Karpas-422 (cell line): Measurements from ENCODE around the gene CD82. TPM values are rescaled to one million over a fixed set of nuclear protein-coding genes. Genes with fewer than 3 reads are reported as not detected.
"Not testable (repeated sequence)": the region's sequence is repeated elsewhere in the genome, so short reads cannot be mapped to it uniquely, and the experiment has no call there.

Experiments used
- DNase-seq: peaks from one replicate; pipeline ENCODE4 v3.0.0-alpha.2; 2015
- H2AFZ ChIP-seq: fragments of 200-600 bp; sonication (generic); 2 replicates; pipeline ENCODE4 v1.6.1; 2014; ENCODE audit warnings: antibody characterized with exemption, low read length, mixed read lengths
- H3K27ac ChIP-seq: fragments of 200-600 bp; sonication (generic); 2 replicates; pipeline ENCODE4 v1.5.1; 2014; ENCODE audit warnings: mild to moderate bottlenecking, low read length, moderate library complexity
- H3K27me3 ChIP-seq: fragments of 200-600 bp; sonication (generic); 2 replicates; pipeline ENCODE4 v1.6.1; 2014; ENCODE audit warnings: low read length, mixed read lengths
- H3K36me3 ChIP-seq: fragments of 200-600 bp; sonication (generic); 2 replicates; pipeline ENCODE4 v1.6.1; 2014; ENCODE audit warnings: low read length, mixed read lengths; ENCODE audit not compliant: insufficient read depth
- H3K4me1 ChIP-seq: fragments of 200-600 bp; sonication (generic); 2 replicates; pipeline ENCODE4 v1.6.1; 2014; ENCODE audit warnings: mild to moderate bottlenecking, low read length, mixed read lengths
- H3K4me2 ChIP-seq: fragments of 200-600 bp; sonication (generic); 2 replicates; pipeline ENCODE4 v1.6.1; 2014; ENCODE audit warnings: low read length, low read depth, mild to moderate bottlenecking; ENCODE audit not compliant: poor library complexity, severe bottlenecking
- H3K4me3 ChIP-seq: fragments of 200-600 bp; sonication (generic); 2 replicates; pipeline ENCODE4 v1.5.1; 2014; ENCODE audit warnings: mild to moderate bottlenecking, antibody characterized with exemption, low read length, mixed read lengths
- H3K79me2 ChIP-seq: fragments of 200-600 bp; sonication (generic); 2 replicates; pipeline ENCODE4 v1.6.1; 2014; ENCODE audit warnings: mild to moderate bottlenecking, low read length, mixed read lengths
- H3K9ac ChIP-seq: fragments of 200-600 bp; sonication (generic); 2 replicates; pipeline ENCODE4 v1.6.0; 2014; ENCODE audit warnings: low read length
- H3K9me2 ChIP-seq: fragments of 200-600 bp; sonication (generic), shearing (Covaris generic); replicated peaks from 2 replicates; pipeline ENCODE4 v1.6.0; 2014; ENCODE audit warnings: mild to moderate bottlenecking, low read length, moderate library complexity; ENCODE audit not compliant: insufficient read depth
- H3K9me3 ChIP-seq: fragments of 300-700, 200-600 bp; sonication (generic); 2 replicates; pipeline ENCODE4 v1.6.1; 2014; ENCODE audit warnings: low read length, mixed read lengths
- H4K20me1 ChIP-seq: fragments of 200-600 bp; sonication (generic); 2 replicates; pipeline ENCODE4 v1.6.1; 2014; ENCODE audit warnings: mild to moderate bottlenecking, antibody characterized with exemption, low read length, low read depth; ENCODE audit not compliant: insufficient read depth
- small RNA-seq: library from RNA; depleted of rRNA; stranded (forward); fragments of <200 nt; gene quantifications from one replicate; pipeline ENCODE3, GENCODE V24; 2014
- total RNA-seq: library from RNA; depleted of rRNA; stranded (reverse); fragments of >200 nt; shearing (Covaris generic); gene quantifications from 2 replicates; pipeline ENCODE4 v1.2.3, GENCODE V29; 2014; ENCODE audit warnings: low replicate concordance; rRNA removed

Gene CD82
- total RNA-seq, 1 experiment from 2014 or later, result 22.2 TPM

- Histone ChIP-seq H4K20me1 (no peaks in the 10 kb centered on the region), H3K27me3 (no peaks in the 10 kb centered on the region), H3K27ac (no peak overlapping the region), H3K9ac (no peak overlapping the region), H3K9me2 (no peaks in the 10 kb centered on the region), H3K9me3 (no peaks in the 10 kb centered on the region), H2AFZ (no peak overlapping the region), H3K4me1 (peaks cover 28% of the 10 kb centered on the region), H3K79me2 (no peaks in the 10 kb centered on the region), H3K4me2 (no peak overlapping the region), H3K36me3 (no peaks in the 10 kb centered on the region; the same call in 1 of the 2 replicates), H3K4me3 (no peak overlapping the region)
- no peak for DNase-seq
These were observed 93.0 kb downstream of the CD82 start for GRCh38 chr11:44658506-44658850.

DNA sequence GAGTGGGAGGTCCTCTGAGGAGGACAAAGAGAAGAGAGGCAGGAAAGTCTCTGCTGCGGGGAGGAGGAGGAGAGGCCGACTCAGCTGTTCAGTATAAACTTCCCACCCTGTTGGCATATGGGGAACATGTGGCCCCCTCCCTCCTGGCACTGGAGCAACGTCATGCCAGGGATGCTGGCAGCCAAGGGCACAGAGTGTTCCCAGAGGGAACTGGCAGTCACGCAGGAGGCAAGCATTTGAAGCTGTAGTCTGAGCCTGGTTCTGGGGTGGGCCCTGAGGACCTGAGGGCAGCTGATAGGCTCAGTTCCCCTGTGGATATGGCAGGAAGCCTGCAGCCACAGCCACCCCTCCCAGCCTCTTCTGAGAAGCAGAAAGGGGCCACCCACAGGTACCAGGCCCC is 94.2 kb downstream of the CD82 start:
- Histone ChIP-seq H3K9me3 (no peaks in the 10 kb centered on the region), H3K27me3 (no peaks in the 10 kb centered on the region), H2AFZ (no peak overlapping the region), H3K4me1 (peaks cover 28% of the 10 kb centered on the region), H3K9ac (no peak overlapping the region), H3K4me2 (no peak overlapping the region), H3K4me3 (no peak overlapping the region), H4K20me1 (no peaks in the 10 kb centered on the region), H3K9me2 (no peaks in the 10 kb centered on the region), H3K79me2 (no peaks in the 10 kb centered on the region), H3K36me3 (no peaks in the 10 kb centered on the region; the same call in 1 of the 2 replicates), H3K27ac (no peak overlapping the region)
- DNase-seq, result no peak

DNA sequence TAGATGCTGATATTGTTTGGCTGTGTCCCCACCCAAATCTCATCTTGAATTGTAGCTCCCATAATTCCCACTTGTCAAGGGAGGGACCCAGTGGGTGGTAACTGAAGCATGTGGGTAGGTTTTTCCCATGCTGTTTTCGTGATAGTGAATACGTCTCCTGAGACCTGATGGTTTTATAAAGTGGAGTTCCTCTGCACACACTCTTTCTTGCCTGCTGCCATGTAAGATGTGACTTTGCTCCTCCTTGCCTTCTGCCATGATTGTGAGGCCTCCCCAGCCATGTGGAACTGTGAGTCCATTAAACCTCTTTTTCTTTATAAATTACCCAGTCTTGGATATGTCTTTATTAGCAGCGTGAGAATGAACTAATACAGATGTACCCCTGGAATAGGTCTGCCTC is 95.1 kb downstream of the CD82 start:
- H4K20me1 ChIP-seq, H3K27me3 ChIP-seq, H3K36me3 ChIP-seq, H3K4me2 ChIP-seq, H3K9me2 ChIP-seq, DNase-seq, H3K4me3 ChIP-seq, H3K79me2 ChIP-seq, H3K9ac ChIP-seq, H3K9me3 ChIP-seq: not testable (repeated sequence)
- Histone ChIP-seq H3K4me1 (peaks cover 28% of the 10 kb centered on the region), H3K27ac (peak overlapping the region; percentile 55), H2AFZ (0 out of 2 replicates have a peak overlapping the region, but pooled peaks have one; percentile 14)

GRCh38 chr11:44661311-44661717 is 95.9 kb downstream of the CD82 start:
- Histone ChIP-seq H3K4me1 (peaks cover 28% of the 10 kb centered on the region), H3K4me2 (no peak overlapping the region)

More at GRCh38 chr11:44661311-44661717, 95.9 kb downstream of the CD82 start:
- Histone ChIP-seq H3K79me2 (no peaks in the 10 kb centered on the region), H4K20me1 (no peaks in the 10 kb centered on the region), H3K4me3 (no peak overlapping the region), H3K36me3 (no peaks in the 10 kb centered on the region; the same call in 1 of the 2 replicates), H2AFZ (peak overlapping the region; percentile 14; the same call in 1 of the 2 replicates), H3K27me3 (no peaks in the 10 kb centered on the region), H3K27ac (peak overlapping the region; percentile 55), H3K9me2 (no peaks in the 10 kb centered on the region), H3K9me3 (no peaks in the 10 kb centered on the region), H3K9ac (peak overlapping the region; percentile 13; the same call in 1 of the 2 replicates)
- no peak for DNase-seq

Small RNA genes within 50 kb of the gene (small RNA-seq; reads per million reads assigned to genes)
- not detected for gene AC104010.1

Other genes starting within 250 kb of the CD82 start
- 0.90 and 1.8 TPM in 2 replicates for gene TSPAN18, start 161.3 kb downstream of the CD82 start, total RNA-seq